T-helper 1 cell (primary cell): Measurements from ENCODE around the gene OR6B3.
"Not testable (repeated sequence)": the region's sequence is repeated elsewhere in the genome, so short reads cannot be mapped to it uniquely, and the experiment has no call there.

ENCODE experiments used
- DNase-seq, 5 donors: peaks; one replicate each; pipeline ENCODE4 v3.0.0-alpha.2; 2012 to 2020
- total RNA-seq, 4 donors: gene quantifications; one replicate each; lab custom pipeline; 2026; lab: John Stamatoyannopoulos, UW

Gene OR6B3
- 0 reads per million in 4 donors for total RNA-seq

GRCh38 chr2:240053173-240054155 is at the start of gene OR6B3:
Gene OR6B3, minus strand, starts transcription at chr2:240053521.
- DNase-seq, result no peak

GRCh38 chr2:240098349-240098748 is 45.0 kb upstream of the OR6B3 start:
- DNase-seq, result no peak

- DNase-seq, result no peak
Observed at GRCh38 chr2:240095556-240096523, 42.5 kb upstream of the OR6B3 start.

GRCh38 chr2:240089306-240089705 is 36.0 kb upstream of the OR6B3 start:
- no peak for DNase-seq

GRCh38 chr2:240086563-240086962 is 33.2 kb upstream of the OR6B3 start:
- DNase-seq, result no peak

GRCh38 chr2:240078631-240079030 is 25.3 kb upstream of the OR6B3 start:
- no peak for DNase-seq

- DNase-seq, result no peak
Observed at GRCh38 chr2:240077442-240077841, 24.1 kb upstream of the OR6B3 start.

GRCh38 chr2:240074545-240074944 is 21.2 kb upstream of the OR6B3 start:
- no peak for DNase-seq

- DNase-seq, result no peak
Observed at GRCh38 chr2:240070907-240071306, 17.6 kb upstream of the OR6B3 start.

- no peak for DNase-seq
Observed at GRCh38 chr2:240069829-240070228, 16.5 kb upstream of the OR6B3 start.

GRCh38 chr2:240068193-240068592 is 14.9 kb upstream of the OR6B3 start:
- no peak for DNase-seq

GRCh38 chr2:240066489-240066888 is 13.2 kb upstream of the OR6B3 start:
- DNase-seq, result no peak

GRCh38 chr2:240064898-240065297 is 11.6 kb upstream of the OR6B3 start:
- DNase-seq, result no peak

GRCh38 chr2:240060977-240061591 is 7.8 kb upstream of the OR6B3 start:
- peak in 3 of 5 donors; percentile 19 to 34 (median 29) for DNase-seq

- no peak for DNase-seq
Observed at GRCh38 chr2:240056678-240057077, 3.4 kb upstream of the OR6B3 start.

GRCh38 chr2:240055177-240055917 is 2.0 kb upstream of the OR6B3 start:
- DNase-seq, result no peak

GRCh38 chr2:240052524-240052923 is 797 bp downstream of the OR6B3 start:
- DNase-seq, result no peak

- no peak for DNase-seq
Observed at GRCh38 chr2:240051697-240052096, 1.6 kb downstream of the OR6B3 start.

- no peak for DNase-seq
Observed at GRCh38 chr2:240050278-240050677, 3.0 kb downstream of the OR6B3 start.

GRCh38 chr2:240048237-240048636 is 5.1 kb downstream of the OR6B3 start:
- no peak for DNase-seq

GRCh38 chr2:240045098-240045497 is 8.2 kb downstream of the OR6B3 start:
- DNase-seq, result no peak

- not testable (repeated sequence) for DNase-seq
Observed at GRCh38 chr2:240044096-240044495, 9.2 kb downstream of the OR6B3 start.
